GM23338 (cell line): Measurements from ENCODE around the gene B4GALNT2. TPM values are rescaled to one million over a fixed set of nuclear protein-coding genes. Genes with fewer than 3 reads are reported as not detected.
A peak's percentile ranks its signal among the peaks of the same experiment; 100 is the strongest.

ENCODE experiments used
- ATAC-seq: fragments of 200-7000 bp; cut with Tn5 transposase; 3 replicates; pipeline ENCODE4 v1.9.1; 2020
- DNase-seq: peaks from one replicate; pipeline ENCODE4 v3.0.0-alpha.2; 2015; ENCODE audit warnings: low spot score
- H2AFZ ChIP-seq: fragments of 200-600 bp; sonication (generic); 2 replicates; pipeline ENCODE4 v1.8.0; 2016; ENCODE audit warnings: antibody characterized with exemption, mild to moderate bottlenecking, moderate library complexity
- H3F3A ChIP-seq: fragments of 200-600 bp; sonication (generic); replicated peaks from 2 replicates; pipeline ENCODE4 v1.8.0; 2017; ENCODE audit warnings: antibody characterized with exemption, mixed run types, low read depth
- H3K27ac ChIP-seq: fragments of 200-600 bp; sonication (generic); 2 replicates; pipeline ENCODE4 v1.6.1; 2016; ENCODE audit warnings: low read depth
- H3K27me3 ChIP-seq: fragments of 200-600 bp; sonication (generic); 2 replicates; pipeline ENCODE4 v1.8.0; 2016; ENCODE audit warnings: mild to moderate bottlenecking, mixed run types, moderate library complexity; ENCODE audit not compliant: insufficient read depth
- H3K36me3 ChIP-seq: fragments of 200-600 bp; sonication (generic); 2 replicates; pipeline ENCODE4 v1.8.0; 2016; ENCODE audit warnings: mild to moderate bottlenecking; ENCODE audit not compliant: insufficient read depth
- H3K4me1 ChIP-seq: fragments of 200-600 bp; sonication (generic); 2 replicates; pipeline ENCODE4 v1.8.0; 2016; ENCODE audit warnings: mild to moderate bottlenecking, moderate library complexity; ENCODE audit not compliant: insufficient read depth
- H3K4me2 ChIP-seq: fragments of 200-600 bp; sonication (generic); 2 replicates; pipeline ENCODE4 v1.7.1; 2017; ENCODE audit warnings: mixed run types
- H3K4me3 ChIP-seq: fragments of 200-600 bp; sonication (generic); 2 replicates; pipeline ENCODE4 v1.6.1; 2016; ENCODE audit warnings: mixed run types
- H3K79me2 ChIP-seq: fragments of 200-600 bp; sonication (generic); replicated peaks from 2 replicates; pipeline ENCODE4 v1.8.0; 2017; ENCODE audit warnings: mild to moderate bottlenecking; ENCODE audit not compliant: insufficient read depth
- H3K9me2 ChIP-seq: fragments of 200-600 bp; sonication (generic); 2 replicates; pipeline ENCODE4 v1.8.0; 2017; ENCODE audit not compliant: insufficient read depth
- H4K20me1 ChIP-seq: fragments of 200-600 bp; sonication (generic); replicated peaks from 2 replicates; pipeline ENCODE4 v1.8.0; 2017; ENCODE audit warnings: mild to moderate bottlenecking; ENCODE audit not compliant: insufficient read depth
- H3K27ac Mint-ChIP-seq: 2 replicates; pipeline ENCODE4 v1.8.0; 2020; ENCODE audit warnings: inconsistent platforms, mild to moderate bottlenecking, moderate library complexity, mixed read lengths
- H3K27me3 Mint-ChIP-seq: 3 replicates; pipeline ENCODE4 v1.8.0; 2022; ENCODE audit warnings: low read depth, mild to moderate bottlenecking, moderate library complexity, mixed read lengths, inconsistent platforms; ENCODE audit not compliant: insufficient read depth, poor library complexity
- H3K36me3 Mint-ChIP-seq: 3 replicates; pipeline ENCODE4 v1.8.0; 2021; ENCODE audit warnings: low read depth, mild to moderate bottlenecking, inconsistent platforms, moderate library complexity, mixed read lengths
- H3K4me1 Mint-ChIP-seq: 3 replicates; pipeline ENCODE4 v1.8.0; 2020; ENCODE audit warnings: mild to moderate bottlenecking, inconsistent platforms, mixed read lengths
- H3K4me3 Mint-ChIP-seq: 3 replicates; pipeline ENCODE4 v1.8.0; 2021; ENCODE audit warnings: moderate library complexity, mild to moderate bottlenecking, inconsistent platforms, mixed read lengths
- H3K9me3 Mint-ChIP-seq: 3 replicates; pipeline ENCODE4 v1.8.0; 2020; ENCODE audit warnings: moderate library complexity, mild to moderate bottlenecking, inconsistent platforms, mixed read lengths
- CREB1 ChIP-seq: fragments of 250-450 bp; sonication (Bioruptor Pico); IDR thresholded peaks from 2 replicates; pipeline ENCODE4 v1.5.0; 2020; ENCODE audit warnings: low read depth, mild to moderate bottlenecking, moderate library complexity
- EZH2 ChIP-seq: fragments of 200-600 bp; sonication (generic); IDR thresholded peaks from one replicate; pipeline ENCODE4 v1.8.0; 2017; ENCODE audit warnings: antibody characterized with exemption, mild to moderate bottlenecking, low read depth; ENCODE audit not compliant: unreplicated experiment
- POLR2AphosphoS5 ChIP-seq: IDR thresholded peaks from 2 replicates; pipeline ENCODE4 v1.6.1; 2016; ENCODE audit warnings: antibody characterized with exemption, low read depth
- STAT1 ChIP-seq: IDR thresholded peaks from one replicate; pipeline ENCODE4 v1.6.1; 2016; ENCODE audit warnings: antibody characterized with exemption; ENCODE audit not compliant: unreplicated experiment
- ZNF331 ChIP-seq: fragments of 250-450 bp; sonication (Bioruptor Pico); IDR thresholded peaks from 2 replicates; pipeline ENCODE4 v1.5.0; 2020; ENCODE audit warnings: low read depth, mild to moderate bottlenecking, moderate library complexity
- polyA plus RNA-seq: library from polyadenylated mRNA; unstranded; fragments of >200 nt; fragmentation: Nextera tagmentation; extraction: Ambion mirVana; gene quantifications from 2 replicates; pipeline ENCODE4 v1.2.1, GENCODE V29; 2016
- total RNA-seq: library from RNA; depleted of rRNA; stranded (reverse); fragments of >200 nt; shearing (Covaris generic); gene quantifications from 2 replicates; pipeline ENCODE4 v1.2.3, GENCODE V29; 2014
- TF ChIP-seq, protein P1 (sequence below), 2 experiments: fragments of 200-600 bp in 1 of 2; sonication (generic) in 1 of 2; conservative IDR thresholded peaks; 2 replicates each; pipeline versions ENCODE4 v1.5.1 to v1.6.1; 2016 to 2017; ENCODE audit warnings: antibody characterized with exemption in 2 of 2, low read depth in 2 of 2, mild to moderate bottlenecking in 2 of 2, moderate library complexity in 1 of 2

The B4GALNT2 gene
- total and polyA plus RNA-seq, 2 experiments from 2014 or later, result not detected

DNA sequence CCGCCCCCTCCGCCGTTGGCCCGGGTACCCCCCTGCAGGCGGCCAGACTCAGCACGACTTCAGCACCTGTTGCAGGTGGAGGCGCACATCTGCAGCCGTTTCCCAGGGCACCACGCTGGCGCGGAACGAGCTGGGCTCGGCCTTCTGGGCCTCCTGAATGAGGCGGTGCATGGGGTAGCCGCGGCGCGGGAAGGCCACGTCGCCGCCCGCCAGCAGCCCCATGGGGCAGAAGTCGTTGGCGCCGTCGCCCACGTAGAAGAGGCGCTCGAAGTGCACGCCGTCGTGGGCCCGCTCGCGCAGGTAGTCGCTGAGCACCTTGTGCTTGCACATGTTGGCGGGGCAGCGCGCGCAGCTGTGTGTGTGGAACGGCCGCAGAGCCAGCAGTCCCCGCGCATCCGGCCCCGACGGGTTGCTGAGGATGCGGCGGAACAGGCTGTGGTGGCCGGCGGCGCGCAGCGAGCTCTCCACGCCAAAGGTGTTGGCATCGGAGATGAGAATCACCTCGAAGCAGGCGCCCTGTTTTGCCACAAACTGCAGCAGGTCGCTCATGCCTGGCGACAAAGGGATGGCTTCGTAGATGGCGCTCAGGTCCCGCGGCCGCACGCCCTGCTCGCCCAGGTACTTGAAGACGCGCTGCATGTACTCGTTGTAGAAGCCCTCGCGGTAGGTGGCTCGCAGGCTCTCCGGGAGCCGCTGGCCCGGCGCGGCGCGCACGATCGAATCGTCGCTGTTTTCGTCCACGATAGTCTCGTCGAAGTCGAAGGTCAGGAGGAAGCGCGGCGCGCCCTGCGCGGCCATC is 91.8 kb downstream of the B4GALNT2 start:
- H3K27me3 ChIP-seq, result peaks cover 71% of the 10 kb centered on the region
- H3K4me1 Mint-ChIP-seq, result peaks cover 15% of the 10 kb centered on the region
- peaks cover 14% of the 10 kb centered on the region for H3K4me1 ChIP-seq
- peak overlapping the region; percentile 91 for H2AFZ ChIP-seq
- H3K36me3 ChIP-seq, result no peaks in the 10 kb centered on the region
- H4K20me1 ChIP-seq, result no peaks in the 10 kb centered on the region
- H3K4me3 Mint-ChIP-seq, result peak overlapping the region; percentile 73
- no peaks in the 10 kb centered on the region for H3K9me2 ChIP-seq
- peak overlapping the region; percentile 70 for H3K4me3 ChIP-seq
- no peaks in the 10 kb centered on the region for H3K79me2 ChIP-seq
- H3F3A ChIP-seq, result 0 out of 2 replicates have a peak, but pooled peaks cover 6% of the 10 kb centered on the region
- no peaks in the 10 kb centered on the region for H3K9me3 Mint-ChIP-seq
- ATAC-seq, result peak; percentile 55
- peaks cover 63% of the 10 kb centered on the region for H3K27me3 Mint-ChIP-seq
- peak; percentile 80 for DNase-seq
- no peak overlapping the region for H3K27ac Mint-ChIP-seq
- peak overlapping the region; percentile 92 for H3K4me2 ChIP-seq
- H3K27ac ChIP-seq, result no peak overlapping the region
- no peak for TF ChIP-seq POLR2AphosphoS5
- peak; percentile 25 for TF ChIP-seq EZH2
- no peak for TF ChIP-seq STAT1
- no peak for TF ChIP-seq ZNF331
- H3K36me3 Mint-ChIP-seq, result no peaks in the 10 kb centered on the region; the same call in 2 of the 3 replicates

DNA sequence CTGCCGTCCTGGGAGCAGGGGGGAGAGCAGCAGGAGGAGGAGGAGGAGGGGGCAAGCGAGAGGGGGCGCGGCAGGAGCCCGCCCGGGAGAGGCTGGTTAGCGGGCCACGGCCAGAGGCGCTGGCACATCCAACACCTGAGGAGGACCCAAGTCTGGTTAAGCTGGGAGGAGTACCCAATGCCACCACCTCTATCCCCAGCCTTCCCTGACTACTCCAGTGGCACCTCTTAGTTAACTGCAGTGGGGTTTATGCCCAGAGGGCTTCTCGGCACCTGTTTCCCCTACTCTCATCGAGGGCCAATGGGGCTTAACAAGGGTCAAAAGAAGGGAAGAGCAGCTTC is 92.4 kb downstream of the B4GALNT2 start:
- H3K36me3 ChIP-seq, result no peaks in the 10 kb centered on the region
- peak overlapping the region; percentile 92 for H3K4me2 ChIP-seq
- H3K27ac ChIP-seq, result no peak overlapping the region
- 0 out of 2 replicates have a peak, but pooled peaks cover 6% of the 10 kb centered on the region for H3F3A ChIP-seq
- H3K27ac Mint-ChIP-seq, result no peak overlapping the region
- peak overlapping the region; percentile 91 for H2AFZ ChIP-seq
- no peak for DNase-seq
- H3K9me2 ChIP-seq, result no peaks in the 10 kb centered on the region
- peak overlapping the region; percentile 73 for H3K4me3 Mint-ChIP-seq
- no peaks in the 10 kb centered on the region for H3K9me3 Mint-ChIP-seq
- ATAC-seq, result peak; percentile 17
- peaks cover 14% of the 10 kb centered on the region for H3K4me1 ChIP-seq
- TF ChIP-seq EZH2 (peak; percentile 19), POLR2AphosphoS5 (no peak), CREB1 (CRISPR knock-in tag) (no peak)
- TF ChIP-seq, protein P1, sequence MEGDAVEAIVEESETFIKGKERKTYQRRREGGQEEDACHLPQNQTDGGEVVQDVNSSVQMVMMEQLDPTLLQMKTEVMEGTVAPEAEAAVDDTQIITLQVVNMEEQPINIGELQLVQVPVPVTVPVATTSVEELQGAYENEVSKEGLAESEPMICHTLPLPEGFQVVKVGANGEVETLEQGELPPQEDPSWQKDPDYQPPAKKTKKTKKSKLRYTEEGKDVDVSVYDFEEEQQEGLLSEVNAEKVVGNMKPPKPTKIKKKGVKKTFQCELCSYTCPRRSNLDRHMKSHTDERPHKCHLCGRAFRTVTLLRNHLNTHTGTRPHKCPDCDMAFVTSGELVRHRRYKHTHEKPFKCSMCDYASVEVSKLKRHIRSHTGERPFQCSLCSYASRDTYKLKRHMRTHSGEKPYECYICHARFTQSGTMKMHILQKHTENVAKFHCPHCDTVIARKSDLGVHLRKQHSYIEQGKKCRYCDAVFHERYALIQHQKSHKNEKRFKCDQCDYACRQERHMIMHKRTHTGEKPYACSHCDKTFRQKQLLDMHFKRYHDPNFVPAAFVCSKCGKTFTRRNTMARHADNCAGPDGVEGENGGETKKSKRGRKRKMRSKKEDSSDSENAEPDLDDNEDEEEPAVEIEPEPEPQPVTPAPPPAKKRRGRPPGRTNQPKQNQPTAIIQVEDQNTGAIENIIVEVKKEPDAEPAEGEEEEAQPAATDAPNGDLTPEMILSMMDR (conservative IDR thresholded peaks at IDR 0.05; ENCODE audit: low read depth in 2 of 2), result no peak
- peaks cover 77% of the 10 kb centered on the region for H3K27me3 ChIP-seq
- no peaks in the 10 kb centered on the region; the same call in 2 of the 3 replicates for H3K36me3 Mint-ChIP-seq
- peaks cover 69% of the 10 kb centered on the region for H3K27me3 Mint-ChIP-seq
- peak overlapping the region; percentile 70 for H3K4me3 ChIP-seq
- H4K20me1 ChIP-seq, result no peaks in the 10 kb centered on the region
- H3K79me2 ChIP-seq, result no peaks in the 10 kb centered on the region
- peaks cover 15% of the 10 kb centered on the region for H3K4me1 Mint-ChIP-seq
